AG09309 (cell line): Measurements from ENCODE around the gene MTIF3.

Experiments used
- DNase-seq: peaks from one replicate; pipeline ENCODE4 v3.0.0-alpha.2; 2010; ENCODE audit warnings: low read depth
- H3K4me3 ChIP-seq: 2 replicates; pipeline ENCODE4 v1.5.1; 2011; ENCODE audit warnings: mild to moderate bottlenecking, low read depth, low read length, moderate library complexity; ENCODE audit not compliant: control insufficient read depth
- TF ChIP-seq, protein P1 (sequence below): IDR thresholded peaks from 2 replicates; pipeline ENCODE4 v1.5.1; 2011; ENCODE audit warnings: mild to moderate bottlenecking, low read depth, low read length, inconsistent platforms; ENCODE audit not compliant: insufficient read depth, control insufficient read depth; ENCODE audit errors: missing control alignments

The MTIF3 gene

DNA sequence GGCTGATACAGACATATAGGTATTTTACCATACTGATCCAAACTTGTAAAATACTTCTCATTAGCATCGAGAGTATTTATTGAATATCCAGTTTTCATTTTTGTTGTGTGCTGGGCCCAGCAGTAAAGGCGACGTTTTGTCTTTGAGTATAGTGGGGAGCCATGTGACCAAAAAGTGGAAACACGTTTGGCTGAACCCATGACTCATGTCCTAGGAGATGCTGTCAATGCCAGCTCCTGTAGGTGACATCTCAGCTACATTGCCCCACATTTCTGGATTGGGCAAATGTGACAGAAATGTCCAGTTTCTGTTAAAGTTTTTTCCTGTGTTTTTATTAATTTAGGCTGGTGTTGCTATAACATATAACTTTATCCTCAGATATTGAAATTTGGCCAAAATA is 52.0 kb downstream of the MTIF3 start:
- DNase-seq, result no peak
- H3K4me3 ChIP-seq, result no peak overlapping the region
- TF ChIP-seq, protein P1, sequence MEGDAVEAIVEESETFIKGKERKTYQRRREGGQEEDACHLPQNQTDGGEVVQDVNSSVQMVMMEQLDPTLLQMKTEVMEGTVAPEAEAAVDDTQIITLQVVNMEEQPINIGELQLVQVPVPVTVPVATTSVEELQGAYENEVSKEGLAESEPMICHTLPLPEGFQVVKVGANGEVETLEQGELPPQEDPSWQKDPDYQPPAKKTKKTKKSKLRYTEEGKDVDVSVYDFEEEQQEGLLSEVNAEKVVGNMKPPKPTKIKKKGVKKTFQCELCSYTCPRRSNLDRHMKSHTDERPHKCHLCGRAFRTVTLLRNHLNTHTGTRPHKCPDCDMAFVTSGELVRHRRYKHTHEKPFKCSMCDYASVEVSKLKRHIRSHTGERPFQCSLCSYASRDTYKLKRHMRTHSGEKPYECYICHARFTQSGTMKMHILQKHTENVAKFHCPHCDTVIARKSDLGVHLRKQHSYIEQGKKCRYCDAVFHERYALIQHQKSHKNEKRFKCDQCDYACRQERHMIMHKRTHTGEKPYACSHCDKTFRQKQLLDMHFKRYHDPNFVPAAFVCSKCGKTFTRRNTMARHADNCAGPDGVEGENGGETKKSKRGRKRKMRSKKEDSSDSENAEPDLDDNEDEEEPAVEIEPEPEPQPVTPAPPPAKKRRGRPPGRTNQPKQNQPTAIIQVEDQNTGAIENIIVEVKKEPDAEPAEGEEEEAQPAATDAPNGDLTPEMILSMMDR, result no peak

DNA sequence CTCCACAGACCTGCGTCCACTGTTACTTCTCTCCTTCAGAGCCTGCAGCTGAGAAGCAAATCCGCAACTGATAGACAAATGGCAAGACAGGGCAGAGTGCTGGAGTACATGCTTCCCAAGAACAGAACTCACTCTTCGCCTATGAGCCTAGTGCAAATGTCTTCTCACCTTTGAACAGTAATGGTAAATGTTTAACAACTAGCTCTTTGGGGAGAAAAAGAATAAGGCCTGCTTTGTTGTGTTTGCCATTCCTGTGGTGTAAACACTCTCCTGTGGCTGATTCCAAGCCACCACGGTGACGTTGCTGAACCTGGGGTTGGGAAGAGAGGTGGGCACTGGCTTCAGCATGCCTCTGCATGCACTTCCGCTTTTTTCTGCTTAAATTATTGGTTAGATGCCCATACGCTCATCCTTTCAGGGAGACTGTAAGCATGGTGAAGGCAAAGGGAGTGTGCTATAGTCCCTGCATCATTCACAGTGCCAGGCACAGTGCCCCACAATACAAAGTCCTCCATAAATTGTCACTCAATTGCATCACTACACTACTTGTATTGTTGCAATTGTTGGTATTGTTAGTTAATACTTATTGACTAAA is 54.0 kb downstream of the MTIF3 start:
- TF ChIP-seq, protein P1, result no peak
- DNase-seq, result no peak
- H3K4me3 ChIP-seq, result no peak overlapping the region

DNA sequence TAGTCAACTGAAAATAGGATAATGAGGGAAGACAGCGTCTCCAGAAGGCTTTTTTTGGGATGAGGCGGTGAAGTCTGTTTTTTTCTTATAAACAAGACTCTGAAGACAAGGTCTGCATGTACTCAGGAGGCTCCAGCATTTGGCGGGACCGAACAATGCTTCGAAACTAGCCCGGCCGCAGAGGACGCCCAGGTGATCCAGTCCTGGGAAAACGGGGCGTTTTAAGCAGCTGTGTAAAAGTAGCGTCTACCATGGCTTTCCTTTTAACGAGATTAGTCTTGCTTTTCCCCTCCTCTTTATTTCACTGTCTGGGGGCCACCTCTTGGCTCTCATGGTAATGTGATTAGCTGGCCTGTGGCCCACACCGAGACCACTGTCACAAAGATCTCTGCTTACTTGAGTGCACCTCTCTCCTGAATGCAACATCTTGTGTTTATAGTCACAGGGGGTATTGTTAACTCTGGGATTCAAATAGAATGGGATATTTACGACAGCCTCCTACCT is 55.3 kb downstream of the MTIF3 start:
- no peak for DNase-seq
- TF ChIP-seq, protein P1, result no peak
- no peak overlapping the region for H3K4me3 ChIP-seq

DNA sequence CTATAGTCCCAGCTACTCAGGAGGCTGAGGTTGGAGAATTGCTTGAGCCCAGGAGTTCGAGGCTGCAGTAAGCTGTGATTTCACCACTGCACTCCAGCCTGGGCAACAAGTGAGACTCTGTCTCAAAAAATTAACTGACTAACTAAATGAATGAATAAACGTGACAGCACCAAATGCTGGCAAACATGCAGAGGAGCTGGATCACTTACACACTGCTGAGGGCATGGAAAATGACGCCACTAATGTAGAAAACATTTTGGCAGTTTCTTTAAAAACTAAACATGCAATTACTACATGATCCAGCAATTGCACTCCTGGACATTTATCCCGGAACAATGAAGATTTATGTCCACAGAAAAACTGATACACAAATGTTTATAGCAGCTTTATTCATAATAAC is 57.3 kb downstream of the MTIF3 start:
- DNase-seq, result no peak
- no peak overlapping the region for H3K4me3 ChIP-seq
- TF ChIP-seq, protein P1, result no peak

DNA sequence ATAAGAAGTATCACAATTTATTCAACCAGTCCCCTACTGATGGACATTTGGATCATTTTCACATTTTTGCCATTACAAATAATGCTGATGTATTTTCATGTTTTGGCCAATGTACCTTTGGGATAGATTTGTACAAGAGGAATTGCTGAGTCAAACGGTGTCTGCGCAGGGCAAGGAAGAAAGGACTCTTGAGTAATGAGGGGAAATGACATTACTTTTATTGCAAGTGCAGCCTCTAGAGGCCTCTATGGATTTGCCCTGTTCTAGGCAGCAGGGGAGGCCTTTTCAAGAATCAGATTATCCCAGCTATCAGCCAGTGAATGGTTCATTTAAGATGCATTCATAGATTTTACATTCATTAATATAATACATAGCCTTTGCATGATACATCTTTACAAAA is 58.9 kb downstream of the MTIF3 start:
- TF ChIP-seq, protein P1, result no peak
- DNase-seq, result no peak
- no peak overlapping the region for H3K4me3 ChIP-seq

DNA sequence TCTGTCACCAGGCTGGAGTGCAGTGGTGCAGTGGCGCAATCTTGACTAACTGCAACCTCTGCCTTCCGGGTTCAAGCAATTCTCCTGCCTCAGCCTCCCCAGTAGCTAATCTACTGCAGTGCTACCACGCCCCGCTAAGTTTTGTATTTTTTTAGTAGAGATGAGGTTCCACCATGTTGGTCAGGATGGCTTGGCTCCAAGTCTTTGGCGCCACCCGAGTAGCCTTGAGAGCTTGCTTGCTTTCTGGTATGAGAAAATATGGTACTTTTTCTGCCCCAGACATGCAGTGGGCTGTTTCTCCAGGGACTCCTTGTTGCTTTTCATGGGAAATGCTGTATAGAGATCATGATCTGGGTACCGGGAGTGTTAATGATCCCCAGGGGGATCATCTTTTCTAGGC is 60.5 kb downstream of the MTIF3 start:
- H3K4me3 ChIP-seq, result no peak overlapping the region
- DNase-seq, result no peak
- TF ChIP-seq, protein P1, result no peak
